Endothelial cell of umbilical vein (primary cell): ENCODE measurements around the gene KCNMA1. TPM values are rescaled to one million over a fixed set of nuclear protein-coding genes. Genes with fewer than 3 reads are reported as not detected.

ENCODE experiments used
- BruUV-seq: library from RNA; stranded (reverse); fragments of 400-500 nt; replicated peaks from 2 replicates; lab custom pipeline; 2021; lab: Mats Ljungman, UMichigan
- CTCF ChIA-PET: fragments of 300-600, 350-600 bp; sonication (Branson Sonifier 250); formaldehyde crosslinking; loops from one replicate; lab custom pipeline; 2021; ENCODE audit warnings: antibody characterized with exemption, inconsistent platforms; lab: Charles Lee
- POLR2A ChIA-PET: fragments of 300-600, 350-600 bp; sonication (Branson Sonifier 250); formaldehyde crosslinking; loops from one replicate; lab custom pipeline; 2021; ENCODE audit warnings: antibody characterized with exemption, inconsistent platforms; lab: Charles Lee
- DNase-seq: peaks from one replicate; pipeline ENCODE4 v3.0.0-alpha.2; 2011; ENCODE audit warnings: low read depth, low spot score
- FAIRE-seq: peaks from 2 replicates; lab custom pipeline; 2011; peaks lifted over from hg19 to GRCh38; lab: Jason Lieb, UNC
- H2AFZ ChIP-seq: 2 replicates; pipeline ENCODE4 v1.6.0; 2012; ENCODE audit warnings: low read depth, low read length, control low read depth, inconsistent platforms
- H3K27ac ChIP-seq: 2 replicates; pipeline ENCODE4 v1.5.1; 2011; ENCODE audit warnings: low read depth, mild to moderate bottlenecking, control low read depth, low read length, moderate library complexity; ENCODE audit not compliant: insufficient read depth
- H3K27me3 ChIP-seq, 2 experiments: 2 replicates each; pipeline versions ENCODE4 v1.6.0 to v1.6.1; 2011; ENCODE audit warnings: low read length in 2 of 2, mixed read lengths in 1 of 2; ENCODE audit not compliant: control insufficient read depth in 2 of 2, insufficient read depth in 2 of 2
- H3K36me3 ChIP-seq, 2 experiments: 2 replicates in 1 of 2; 3 replicates in 1 of 2; pipeline ENCODE4 v1.5.1; 2011; ENCODE audit warnings: low read length in 2 of 2, mild to moderate bottlenecking in 1 of 2, moderate library complexity in 1 of 2; ENCODE audit not compliant: control insufficient read depth in 2 of 2, insufficient read depth in 2 of 2; ENCODE audit errors: extremely low read depth in 1 of 2
- H3K4me1 ChIP-seq: 3 replicates; pipeline ENCODE4 v1.5.1; 2011; ENCODE audit warnings: mild to moderate bottlenecking, low read length; ENCODE audit not compliant: control insufficient read depth, insufficient read depth; ENCODE audit errors: extremely low read depth
- H3K4me2 ChIP-seq: 2 replicates; pipeline ENCODE4 v1.6.1; 2011; ENCODE audit warnings: low read length, control low read depth, mixed read lengths; ENCODE audit not compliant: insufficient read depth
- H3K4me3 ChIP-seq, 3 experiments: fragments of 200-600 bp in 1 of 3; sonication (generic), shearing (Covaris generic) in 1 of 3; replicated peaks in 1 of 3; 2 replicates each; pipeline ENCODE4 v1.5.1; 2011 to 2016; ENCODE audit warnings: control low read depth in 3 of 3, low read length in 3 of 3, mild to moderate bottlenecking in 2 of 3, inconsistent platforms in 1 of 3, low read depth in 1 of 3, moderate library complexity in 1 of 3; ENCODE audit not compliant: insufficient read depth in 1 of 3
- H3K79me2 ChIP-seq: 2 replicates; pipeline ENCODE4 v1.6.0; 2012; ENCODE audit warnings: low read length, inconsistent platforms; ENCODE audit not compliant: control insufficient read depth, insufficient read depth
- H3K9ac ChIP-seq: replicated peaks from 2 replicates; pipeline ENCODE3; 2011; ENCODE audit warnings: low read length, control low read depth; ENCODE audit not compliant: insufficient read depth; ENCODE audit errors: extremely low read depth
- H3K9me1 ChIP-seq: replicated peaks from 3 replicates; pipeline ENCODE4 v1.6.0; 2011; ENCODE audit warnings: mild to moderate bottlenecking, low read length; ENCODE audit not compliant: control insufficient read depth, insufficient read depth; ENCODE audit errors: extremely low read depth
- H3K9me3 ChIP-seq: replicated peaks from 2 replicates; pipeline ENCODE4 v1.5.1; 2012; ENCODE audit warnings: low read length, inconsistent platforms; ENCODE audit not compliant: control insufficient read depth, insufficient read depth
- H4K20me1 ChIP-seq: replicated peaks from 2 replicates; pipeline ENCODE3; 2011; ENCODE audit warnings: mild to moderate bottlenecking, low read length; ENCODE audit not compliant: control insufficient read depth, insufficient read depth; ENCODE audit errors: extremely low read depth
- EZH2 ChIP-seq: IDR thresholded peaks from 2 replicates; pipeline ENCODE4 v1.6.1; 2012; ENCODE audit warnings: borderline replicate concordance, low read depth, mild to moderate bottlenecking, moderate library complexity, low read length, inconsistent platforms; ENCODE audit not compliant: severe bottlenecking
- FOS ChIP-seq: IDR thresholded peaks from 2 replicates; pipeline ENCODE4 v1.6.1; 2011; ENCODE audit warnings: mild to moderate bottlenecking, low read length, moderate library complexity, borderline replicate concordance; ENCODE audit not compliant: insufficient read depth
- GATA2 ChIP-seq: IDR thresholded peaks from 2 replicates; pipeline ENCODE4 v1.7.0; 2011; ENCODE audit warnings: low read depth, mild to moderate bottlenecking, moderate library complexity, mixed read lengths, low read length; ENCODE audit not compliant: insufficient read length, insufficient read depth
- JUN ChIP-seq: IDR thresholded peaks from 2 replicates; pipeline ENCODE4 v1.6.1; 2011; ENCODE audit warnings: borderline replicate concordance, low read depth; ENCODE audit not compliant: insufficient read length, insufficient read depth
- MAX ChIP-seq: IDR thresholded peaks from 2 replicates; pipeline ENCODE4 v1.6.1; 2011; ENCODE audit not compliant: insufficient read depth, insufficient read length
- MYC ChIP-seq: IDR thresholded peaks from one replicate; pipeline ENCODE4 v1.6.1; 2011; ENCODE audit warnings: mild to moderate bottlenecking, low read depth, low read length
- POLR2A ChIP-seq: IDR thresholded peaks from 2 replicates; pipeline ENCODE4 v1.6.1; 2012; ENCODE audit warnings: low read depth, mild to moderate bottlenecking, control low read depth, low read length
- POLR2AphosphoS5 ChIP-seq: IDR thresholded peaks from 2 replicates; pipeline ENCODE4 v1.6.1; 2012; ENCODE audit warnings: low read depth, mild to moderate bottlenecking, control low read depth, low read length, moderate library complexity; ENCODE audit not compliant: insufficient read depth
- dilution Hi-C: fragments of 300-500 bp; cut with MboI; formaldehyde crosslinking; loops from one replicate; pipeline ENCODE4 v1.15.0; 2019; ENCODE audit warnings: low sequenced_read_pairs; ENCODE audit not compliant: extremely low pct_ligation_motif_present
- intact Hi-C: fragments of 100-400 bp; cut with micrococcal nuclease; formaldehyde crosslinking; loops from one replicate; pipeline ENCODE4 v1.10.0; 2022
- polyA plus RNA-seq, 4 experiments: library from polyadenylated mRNA; depleted of rRNA in 3 of 4; stranded (reverse) in 3 of 4; unstranded in 1 of 4; fragments of >200 nt; gene quantifications; 2 replicates each; pipeline versions ENCODE4 v1.2.1 to v1.2.3, GENCODE V29; 2011 to 2012; ENCODE audit warnings: missing spikeins in 1 of 4
- total RNA-seq: library from RNA; stranded (reverse); gene quantifications from 2 replicates; pipeline ENCODE4 v1.2.3, GENCODE V29; 2021
- TF ChIP-seq, protein P1 (sequence below), 2 donors: IDR thresholded peaks; 1 replicate in 1 of 2; 2 replicates in 1 of 2; pipeline ENCODE4 v1.5.1; 2011; ENCODE audit warnings: low read length in 2 of 2, mild to moderate bottlenecking in 2 of 2, moderate library complexity in 2 of 2, control low read depth in 1 of 2, inconsistent platforms in 1 of 2, low read depth in 1 of 2; ENCODE audit not compliant: insufficient read depth in 1 of 2; ENCODE audit errors: extremely low read depth in 1 of 2

KCNMA1 gene
- total and polyA plus RNA-seq, 2 donors (not counting 3 experiments of a cell fraction or from before 2014, with no cell fraction given): 0.10 to 0.82 TPM

- CTCF ChIA-PET: no interaction called here
- Histone ChIP-seq H2AFZ (no peak overlapping the region), H4K20me1 (no peaks in the 10 kb centered on the region), H3K9ac (no peak overlapping the region), H3K27me3 (peaks cover 0 to 8% of the 10 kb centered on the region in 2 experiments), H3K9me1 (no peaks in the 10 kb centered on the region), H3K27ac (no peak overlapping the region), H3K9me3 (no peaks in the 10 kb centered on the region), H3K4me3 (no peak overlapping the region), H3K79me2 (no peaks in the 10 kb centered on the region), H3K36me3 (no peaks in the 10 kb centered on the region), H3K4me2 (no peak overlapping the region), H3K4me1 (no peaks in the 10 kb centered on the region)
- FAIRE-seq: no peak
- POLR2A ChIA-PET: no interaction called here
- intact Hi-C loops (no loop called here), dilution Hi-C loops (no loop called here)
- no peak for TF ChIP-seq FOS
- TF ChIP-seq MAX: no peak
- TF ChIP-seq, protein P1, sequence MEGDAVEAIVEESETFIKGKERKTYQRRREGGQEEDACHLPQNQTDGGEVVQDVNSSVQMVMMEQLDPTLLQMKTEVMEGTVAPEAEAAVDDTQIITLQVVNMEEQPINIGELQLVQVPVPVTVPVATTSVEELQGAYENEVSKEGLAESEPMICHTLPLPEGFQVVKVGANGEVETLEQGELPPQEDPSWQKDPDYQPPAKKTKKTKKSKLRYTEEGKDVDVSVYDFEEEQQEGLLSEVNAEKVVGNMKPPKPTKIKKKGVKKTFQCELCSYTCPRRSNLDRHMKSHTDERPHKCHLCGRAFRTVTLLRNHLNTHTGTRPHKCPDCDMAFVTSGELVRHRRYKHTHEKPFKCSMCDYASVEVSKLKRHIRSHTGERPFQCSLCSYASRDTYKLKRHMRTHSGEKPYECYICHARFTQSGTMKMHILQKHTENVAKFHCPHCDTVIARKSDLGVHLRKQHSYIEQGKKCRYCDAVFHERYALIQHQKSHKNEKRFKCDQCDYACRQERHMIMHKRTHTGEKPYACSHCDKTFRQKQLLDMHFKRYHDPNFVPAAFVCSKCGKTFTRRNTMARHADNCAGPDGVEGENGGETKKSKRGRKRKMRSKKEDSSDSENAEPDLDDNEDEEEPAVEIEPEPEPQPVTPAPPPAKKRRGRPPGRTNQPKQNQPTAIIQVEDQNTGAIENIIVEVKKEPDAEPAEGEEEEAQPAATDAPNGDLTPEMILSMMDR (IDR thresholded peaks at IDR 0.05; ENCODE audit: extremely low read depth in 1 of 2, insufficient read depth in 1 of 2, low read depth in 1 of 2, low read length in 2 of 2): no peak
- no peak for TF ChIP-seq GATA2
- no peak for TF ChIP-seq JUN
- TF ChIP-seq POLR2AphosphoS5: no peak
- no peak for TF ChIP-seq MYC
- TF ChIP-seq POLR2A: no peak
- no peak for TF ChIP-seq EZH2
- no TSS peak for BruUV-seq
- no peak for DNase-seq
Observed at GRCh38 chr10:77075926-77076325, 561.7 kb downstream of the KCNMA1 start.
